A549 (cell line): Measurements from ENCODE around the gene CLSTN2.

Source experiments
- CBX8 ChIP-seq: fragments of 200-600 bp; sonication (generic); IDR thresholded peaks from 2 replicates; pipeline ENCODE4 v1.6.1; 2016
- EP300 ChIP-seq, 2 experiments: fragments of >200 bp; sonication (Bioruptor Twin); formaldehyde crosslinking; IDR thresholded peaks; 2 replicates in 1 of 2; 3 replicates in 1 of 2; pipeline ENCODE4 v1.6.1; 2016 to 2017
- KDM5A ChIP-seq: fragments of 200-600 bp; sonication (generic); IDR thresholded peaks from 2 replicates; pipeline ENCODE4 v1.6.1; 2016; ENCODE audit warnings: antibody characterized with exemption, mild to moderate bottlenecking
- MAFK ChIP-seq: fragments of 450-650 bp; IDR thresholded peaks from 2 replicates; pipeline ENCODE4 v1.6.1; 2014; ENCODE audit not compliant: partially characterized antibody
- POLR2A ChIP-seq: IDR thresholded peaks from 2 replicates; pipeline ENCODE4 v1.6.1; 2012; ENCODE audit warnings: mild to moderate bottlenecking, low read length
- RAD21 ChIP-seq, 2 experiments: fragments of >200 bp in 1 of 2; sonication (Bioruptor Twin) in 1 of 2; formaldehyde crosslinking in 1 of 2; IDR thresholded peaks in 1 of 2; conservative IDR thresholded peaks in 1 of 2; 2 replicates in 1 of 2; 3 replicates in 1 of 2; pipeline ENCODE4 v1.6.1; 2012 to 2018; ENCODE audit warnings: inconsistent platforms in 1 of 2
- RFX5 ChIP-seq: fragments of 450-650 bp; IDR thresholded peaks from 2 replicates; pipeline ENCODE4 v1.7.1; 2014; ENCODE audit warnings: antibody characterized with exemption, mild to moderate bottlenecking, moderate library complexity
- TF ChIP-seq, protein P1 (sequence below): fragments of 250-450 bp; sonication (Bioruptor Pico); IDR thresholded peaks from 2 replicates; pipeline ENCODE4 v1.5.0; 2021; ENCODE audit warnings: mild to moderate bottlenecking, moderate library complexity, borderline replicate concordance
- TF ChIP-seq, protein P2 (sequence below): fragments of >200 bp; sonication (Bioruptor Twin); formaldehyde crosslinking; IDR thresholded peaks from 3 replicates; pipeline ENCODE4 v1.5.1; 2016
- TF ChIP-seq, protein P3 (sequence below): IDR thresholded peaks from 2 replicates; pipeline ENCODE4 v1.6.1; 2012; ENCODE audit warnings: low read depth, borderline replicate concordance

DNA sequence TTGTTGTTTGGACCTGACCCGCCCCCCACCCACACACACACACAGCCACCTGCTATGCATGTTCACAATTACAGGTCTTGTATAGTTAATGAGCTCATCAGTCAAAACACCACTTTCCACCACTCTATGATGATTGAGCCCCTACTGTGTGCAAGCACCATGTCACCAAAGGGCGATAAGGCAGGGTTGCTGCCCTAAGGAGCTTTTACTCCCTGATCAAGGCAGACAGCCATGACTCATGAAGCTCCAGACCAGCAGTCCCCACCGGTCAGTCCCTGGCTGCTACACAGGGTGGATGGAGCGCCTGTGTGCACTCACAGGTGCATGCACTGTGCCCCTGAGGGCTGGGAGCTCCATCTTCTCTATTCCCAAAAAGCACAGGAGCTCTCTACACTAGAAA, 270.6 kb downstream of the CLSTN2 start:
- TF ChIP-seq, protein P1, sequence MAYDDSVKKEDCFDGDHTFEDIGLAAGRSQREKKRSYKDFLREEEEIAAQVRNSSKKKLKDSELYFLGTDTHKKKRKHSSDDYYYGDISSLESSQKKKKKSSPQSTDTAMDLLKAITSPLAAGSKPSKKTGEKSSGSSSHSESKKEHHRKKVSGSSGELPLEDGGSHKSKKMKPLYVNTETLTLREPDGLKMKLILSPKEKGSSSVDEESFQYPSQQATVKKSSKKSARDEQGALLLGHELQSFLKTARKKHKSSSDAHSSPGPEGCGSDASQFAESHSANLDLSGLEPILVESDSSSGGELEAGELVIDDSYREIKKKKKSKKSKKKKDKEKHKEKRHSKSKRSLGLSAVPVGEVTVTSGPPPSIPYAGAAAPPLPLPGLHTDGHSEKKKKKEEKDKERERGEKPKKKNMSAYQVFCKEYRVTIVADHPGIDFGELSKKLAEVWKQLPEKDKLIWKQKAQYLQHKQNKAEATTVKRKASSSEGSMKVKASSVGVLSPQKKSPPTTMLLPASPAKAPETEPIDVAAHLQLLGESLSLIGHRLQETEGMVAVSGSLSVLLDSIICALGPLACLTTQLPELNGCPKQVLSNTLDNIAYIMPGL (CRISPR knock-in tag): no peak
- TF ChIP-seq MAFK (no peak), CBX8 (no peak), KDM5A (no peak), RAD21 (conservative IDR thresholded peaks at IDR 0.05 in 1 of 2, IDR thresholded peaks at IDR 0.05 in 1 of 2) (no peak), POLR2A (no peak), EP300 (IDR thresholded peaks at IDR 0.05) (no peak), RFX5 (no peak)
- TF ChIP-seq, protein P2, sequence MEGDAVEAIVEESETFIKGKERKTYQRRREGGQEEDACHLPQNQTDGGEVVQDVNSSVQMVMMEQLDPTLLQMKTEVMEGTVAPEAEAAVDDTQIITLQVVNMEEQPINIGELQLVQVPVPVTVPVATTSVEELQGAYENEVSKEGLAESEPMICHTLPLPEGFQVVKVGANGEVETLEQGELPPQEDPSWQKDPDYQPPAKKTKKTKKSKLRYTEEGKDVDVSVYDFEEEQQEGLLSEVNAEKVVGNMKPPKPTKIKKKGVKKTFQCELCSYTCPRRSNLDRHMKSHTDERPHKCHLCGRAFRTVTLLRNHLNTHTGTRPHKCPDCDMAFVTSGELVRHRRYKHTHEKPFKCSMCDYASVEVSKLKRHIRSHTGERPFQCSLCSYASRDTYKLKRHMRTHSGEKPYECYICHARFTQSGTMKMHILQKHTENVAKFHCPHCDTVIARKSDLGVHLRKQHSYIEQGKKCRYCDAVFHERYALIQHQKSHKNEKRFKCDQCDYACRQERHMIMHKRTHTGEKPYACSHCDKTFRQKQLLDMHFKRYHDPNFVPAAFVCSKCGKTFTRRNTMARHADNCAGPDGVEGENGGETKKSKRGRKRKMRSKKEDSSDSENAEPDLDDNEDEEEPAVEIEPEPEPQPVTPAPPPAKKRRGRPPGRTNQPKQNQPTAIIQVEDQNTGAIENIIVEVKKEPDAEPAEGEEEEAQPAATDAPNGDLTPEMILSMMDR: no peak
- TF ChIP-seq, protein P3, sequence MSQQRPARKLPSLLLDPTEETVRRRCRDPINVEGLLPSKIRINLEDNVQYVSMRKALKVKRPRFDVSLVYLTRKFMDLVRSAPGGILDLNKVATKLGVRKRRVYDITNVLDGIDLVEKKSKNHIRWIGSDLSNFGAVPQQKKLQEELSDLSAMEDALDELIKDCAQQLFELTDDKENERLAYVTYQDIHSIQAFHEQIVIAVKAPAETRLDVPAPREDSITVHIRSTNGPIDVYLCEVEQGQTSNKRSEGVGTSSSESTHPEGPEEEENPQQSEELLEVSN: no peak
